Thoracic aorta (tissue), 2 donors: Measurements from ENCODE around the gene SERPINA9. TPM values are rescaled to one million over a fixed set of nuclear protein-coding genes. Genes with fewer than 3 reads are reported as not detected.

Experiments
- ATAC-seq: fragments of 150-250 bp; one replicate; pipeline ENCODE4 v1.8.0; 2017; ENCODE audit warnings: low read depth; ENCODE audit not compliant: insufficient number of reproducible peaks, low FRiP score
- DNase-seq: peaks from one replicate; pipeline ENCODE4 v3.0.0-alpha.2; 2020; ENCODE audit warnings: low spot score
- H3K27ac ChIP-seq, 2 donors: fragments of 200-600 bp; sonication (generic); 1 replicate in 1 of 2; 2 replicates in 1 of 2; pipeline ENCODE4 v1.5.1; 2016; ENCODE audit warnings: mild to moderate bottlenecking in 2 of 2, moderate library complexity in 2 of 2
- H3K27me3 ChIP-seq: fragments of 200-600 bp; sonication (generic); replicated peaks from 2 replicates; pipeline ENCODE4 v1.6.0; 2016; ENCODE audit warnings: mild to moderate bottlenecking; ENCODE audit not compliant: insufficient read depth
- H3K36me3 ChIP-seq: fragments of 200-600 bp; sonication (generic); one replicate; pipeline ENCODE4 v1.5.1; 2016
- H3K4me1 ChIP-seq, 2 donors: fragments of 200-600 bp; sonication (generic); 1 replicate in 1 of 2; 2 replicates in 1 of 2; pipeline versions ENCODE4 v1.5.1 to v1.6.0; 2016; ENCODE audit warnings: low read depth in 2 of 2, mild to moderate bottlenecking in 1 of 2; ENCODE audit not compliant: control insufficient read depth in 1 of 2
- H3K4me3 ChIP-seq: fragments of 200-600 bp; sonication (generic); 2 replicates; pipeline ENCODE4 v1.5.1; 2016; ENCODE audit warnings: mild to moderate bottlenecking
- H3K9me3 ChIP-seq: fragments of 200-600 bp; sonication (generic); 2 replicates; pipeline ENCODE4 v1.5.1; 2016
- total RNA-seq, 2 donors: library from RNA; depleted of rRNA; stranded (reverse); fragments of >200 nt; gene quantifications; one replicate each; pipeline versions ENCODE4 v1.1.0 to v1.2.3, GENCODE V29; 2016
- TF ChIP-seq, protein P1 (sequence below): fragments of 200-600 bp; sonication (generic); IDR thresholded peaks from one replicate; pipeline ENCODE4 v1.5.1; 2019; ENCODE audit warnings: antibody characterized with exemption

The SERPINA9 gene
- total RNA-seq, 2 donors from 2014 or later: 2.3 TPM; not detected in 1

- DNase-seq: no peak
- no peak overlapping the region for H3K4me3 ChIP-seq
- TF ChIP-seq, protein P1, sequence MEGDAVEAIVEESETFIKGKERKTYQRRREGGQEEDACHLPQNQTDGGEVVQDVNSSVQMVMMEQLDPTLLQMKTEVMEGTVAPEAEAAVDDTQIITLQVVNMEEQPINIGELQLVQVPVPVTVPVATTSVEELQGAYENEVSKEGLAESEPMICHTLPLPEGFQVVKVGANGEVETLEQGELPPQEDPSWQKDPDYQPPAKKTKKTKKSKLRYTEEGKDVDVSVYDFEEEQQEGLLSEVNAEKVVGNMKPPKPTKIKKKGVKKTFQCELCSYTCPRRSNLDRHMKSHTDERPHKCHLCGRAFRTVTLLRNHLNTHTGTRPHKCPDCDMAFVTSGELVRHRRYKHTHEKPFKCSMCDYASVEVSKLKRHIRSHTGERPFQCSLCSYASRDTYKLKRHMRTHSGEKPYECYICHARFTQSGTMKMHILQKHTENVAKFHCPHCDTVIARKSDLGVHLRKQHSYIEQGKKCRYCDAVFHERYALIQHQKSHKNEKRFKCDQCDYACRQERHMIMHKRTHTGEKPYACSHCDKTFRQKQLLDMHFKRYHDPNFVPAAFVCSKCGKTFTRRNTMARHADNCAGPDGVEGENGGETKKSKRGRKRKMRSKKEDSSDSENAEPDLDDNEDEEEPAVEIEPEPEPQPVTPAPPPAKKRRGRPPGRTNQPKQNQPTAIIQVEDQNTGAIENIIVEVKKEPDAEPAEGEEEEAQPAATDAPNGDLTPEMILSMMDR: no peak
- ATAC-seq: no peak
- H3K27ac ChIP-seq: no peak overlapping the region
- H3K36me3 ChIP-seq: no peaks in the 10 kb centered on the region
- H3K9me3 ChIP-seq: no peaks in the 10 kb centered on the region
- no peaks in the 10 kb centered on the region for H3K27me3 ChIP-seq
- H3K4me1 ChIP-seq: no peaks in the 10 kb centered on the region
Observed at GRCh38 chr14:94499673-94500072, 23.7 kb upstream of the SERPINA9 start.

- H3K4me3 ChIP-seq: no peak overlapping the region
- no peaks in the 10 kb centered on the region for H3K4me1 ChIP-seq
- TF ChIP-seq, protein P1: no peak
- DNase-seq: no peak
- no peak for ATAC-seq
- H3K9me3 ChIP-seq: no peaks in the 10 kb centered on the region
- H3K36me3 ChIP-seq: no peaks in the 10 kb centered on the region
- no peak overlapping the region for H3K27ac ChIP-seq
- no peaks in the 10 kb centered on the region for H3K27me3 ChIP-seq
Observed at GRCh38 chr14:94498215-94498614, 22.2 kb upstream of the SERPINA9 start.

GRCh38 chr14:94494085-94494484, 18.1 kb upstream of the SERPINA9 start:
- Histone ChIP-seq H3K27ac (no peak overlapping the region), H3K4me1 (no peaks in the 10 kb centered on the region), H3K4me3 (no peak overlapping the region), H3K9me3 (no peaks in the 10 kb centered on the region), H3K27me3 (no peaks in the 10 kb centered on the region), H3K36me3 (no peaks in the 10 kb centered on the region)
- TF ChIP-seq, protein P1: no peak
- ATAC-seq: no peak
- DNase-seq: no peak

GRCh38 chr14:94491511-94491910, 15.5 kb upstream of the SERPINA9 start:
- TF ChIP-seq, protein P1: no peak
- peaks cover under 1 to 1% of the 10 kb centered on the region in 2 donors for H3K4me1 ChIP-seq
- no peaks in the 10 kb centered on the region for H3K27me3 ChIP-seq
- no peaks in the 10 kb centered on the region for H3K9me3 ChIP-seq
- no peak for DNase-seq
- H3K4me3 ChIP-seq: no peak overlapping the region
- ATAC-seq: no peak
- no peaks in the 10 kb centered on the region for H3K36me3 ChIP-seq
- H3K27ac ChIP-seq: no peak overlapping the region

GRCh38 chr14:94489336-94489735, 13.3 kb upstream of the SERPINA9 start:
- Histone ChIP-seq H3K36me3 (no peaks in the 10 kb centered on the region), H3K9me3 (no peaks in the 10 kb centered on the region), H3K4me3 (no peak overlapping the region), H3K27ac (no peak overlapping the region), H3K4me1 (peaks cover 3 to 7% of the 10 kb centered on the region in 2 donors), H3K27me3 (no peaks in the 10 kb centered on the region)
- ATAC-seq (no peak), DNase-seq (no peak)
- TF ChIP-seq, protein P1: no peak
